Hepatocyte (in vitro differentiated cells): ENCODE data around the gene TIPARP. TPM values are rescaled to one million over a fixed set of nuclear protein-coding genes. Genes with fewer than 3 reads are reported as not detected.

Experiments used
- DNase-seq: peaks from one replicate; pipeline ENCODE4 v3.0.0-alpha.2; 2016; ENCODE audit warnings: low spot score
- H2AFZ ChIP-seq: fragments of 200-600 bp; sonication (generic); 2 replicates; pipeline ENCODE4 v1.6.0; 2016; ENCODE audit warnings: antibody characterized with exemption, mild to moderate bottlenecking
- H3K27ac ChIP-seq: fragments of 200-600 bp; sonication (generic); 2 replicates; pipeline ENCODE4 v1.5.1; 2016; ENCODE audit warnings: mild to moderate bottlenecking
- H3K27me3 ChIP-seq: fragments of 200-600 bp; sonication (generic); 2 replicates; pipeline ENCODE4 v1.6.1; 2016
- H3K36me3 ChIP-seq: fragments of 200-600 bp; sonication (generic); replicated peaks from 2 replicates; pipeline ENCODE4 v1.5.1; 2016; ENCODE audit warnings: low read depth; ENCODE audit not compliant: insufficient read depth
- H3K4me1 ChIP-seq: fragments of 200-600 bp; sonication (generic); 2 replicates; pipeline ENCODE4 v1.5.1; 2016; ENCODE audit warnings: mild to moderate bottlenecking, moderate library complexity; ENCODE audit not compliant: insufficient read depth
- H3K4me2 ChIP-seq: fragments of 200-600 bp; sonication (generic); 2 replicates; pipeline ENCODE4 v1.6.0; 2016
- H3K4me3 ChIP-seq: fragments of 200-600 bp; sonication (generic); 2 replicates; pipeline ENCODE4 v1.5.1; 2016; ENCODE audit warnings: mild to moderate bottlenecking
- H3K79me2 ChIP-seq: fragments of 200-600 bp; sonication (generic); 2 replicates; pipeline ENCODE4 v1.6.0; 2017; ENCODE audit warnings: mild to moderate bottlenecking
- H3K9me2 ChIP-seq: fragments of 200-600 bp; sonication (generic); replicated peaks from 2 replicates; pipeline ENCODE4 v1.6.0; 2017; ENCODE audit warnings: mild to moderate bottlenecking; ENCODE audit not compliant: insufficient read depth
- H3K9me3 ChIP-seq: fragments of 200-600 bp; sonication (generic); 2 replicates; pipeline ENCODE4 v1.5.1; 2016; ENCODE audit warnings: low read depth, mild to moderate bottlenecking
- H4K20me1 ChIP-seq: fragments of 200-600 bp; sonication (generic); 2 replicates; pipeline ENCODE4 v1.6.0; 2016; ENCODE audit warnings: mild to moderate bottlenecking; ENCODE audit not compliant: insufficient read depth, poor library complexity, severe bottlenecking
- EZH2 ChIP-seq: fragments of 200-600 bp; sonication (generic); IDR thresholded peaks from 2 replicates; pipeline ENCODE4 v1.6.1; 2016; ENCODE audit warnings: antibody characterized with exemption, mild to moderate bottlenecking, borderline replicate concordance
- EZH2phosphoT487 ChIP-seq: fragments of 200-600 bp; sonication (generic); IDR thresholded peaks from one replicate; pipeline ENCODE4 v1.6.1; 2018; ENCODE audit warnings: antibody characterized with exemption, mild to moderate bottlenecking, low read depth, moderate library complexity; ENCODE audit not compliant: unreplicated experiment, severe bottlenecking
- WGBS: methylation state at CpG from one replicate; pipeline ENCODE4 v1.1.6; 2016; ENCODE audit warnings: low lambda C conversion rate; ENCODE audit errors: missing lambda C conversion rate; 5-methylcytosine and 5-hydroxymethylcytosine counted together
- polyA plus RNA-seq: library from polyadenylated mRNA; unstranded; fragments of >200 nt; fragmentation: Nextera tagmentation; extraction: Ambion mirVana; gene quantifications from 2 replicates; pipeline ENCODE4 v1.2.1, GENCODE V29; 2016
- total RNA-seq: library from RNA; depleted of rRNA; stranded (reverse); fragments of >200 nt; gene quantifications from 2 replicates; pipeline ENCODE4 v1.2.3, GENCODE V29; 2014
- TF ChIP-seq, protein P1 (sequence below): fragments of 200-600 bp; sonication (generic); IDR thresholded peaks from 2 replicates; pipeline ENCODE4 v1.5.1; 2016; ENCODE audit warnings: antibody characterized with exemption, mild to moderate bottlenecking; ENCODE audit not compliant: poor library complexity

The TIPARP gene
- total and polyA plus RNA-seq, 2 experiments from 2014 or later: 19.9 to 112 TPM

DNA sequence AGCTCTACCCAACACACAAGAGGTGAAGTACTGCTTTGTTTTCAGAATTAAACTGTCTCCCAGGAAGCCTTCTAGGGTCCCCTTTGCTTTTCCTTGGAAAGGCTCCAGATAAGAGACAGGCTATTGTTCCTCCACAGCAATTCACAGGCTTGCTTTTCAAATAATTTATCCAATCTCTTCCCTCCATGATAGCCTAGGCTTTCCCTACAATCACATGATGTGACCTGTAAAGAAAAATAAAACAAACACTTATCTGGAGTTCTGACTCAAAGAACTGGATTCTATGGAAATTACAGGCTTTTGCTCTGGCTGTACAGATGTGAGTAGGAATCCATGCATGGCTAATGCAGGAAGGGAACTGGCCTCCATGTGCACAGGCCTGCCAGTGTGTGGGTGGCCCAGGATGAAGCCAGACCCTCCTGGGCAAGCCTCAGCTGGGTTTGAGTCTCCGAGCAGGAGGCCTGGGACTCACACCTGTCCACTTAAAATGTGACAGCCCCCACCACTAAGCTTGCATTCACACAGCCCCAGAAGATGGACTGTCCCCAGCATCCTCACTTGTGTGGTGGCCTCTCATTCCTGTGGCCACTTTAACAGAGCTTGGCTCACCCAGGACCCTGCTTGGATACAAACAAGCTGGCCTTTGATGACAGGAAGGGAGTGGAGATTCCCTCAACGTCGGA lies 75.9 kb downstream of the TIPARP start:
- 38% methylated on average over 3 of the region's 3 CpGs for WGBS
- H3K9me3 ChIP-seq: no peaks in the 10 kb centered on the region
- H3K4me3 ChIP-seq: no peak overlapping the region
- no peak for DNase-seq
- H3K4me1 ChIP-seq: peaks cover 20% of the 10 kb centered on the region
- no peaks in the 10 kb centered on the region for H3K79me2 ChIP-seq
- no peak for TF ChIP-seq EZH2phosphoT487
- no peak for TF ChIP-seq EZH2
- TF ChIP-seq, protein P1, sequence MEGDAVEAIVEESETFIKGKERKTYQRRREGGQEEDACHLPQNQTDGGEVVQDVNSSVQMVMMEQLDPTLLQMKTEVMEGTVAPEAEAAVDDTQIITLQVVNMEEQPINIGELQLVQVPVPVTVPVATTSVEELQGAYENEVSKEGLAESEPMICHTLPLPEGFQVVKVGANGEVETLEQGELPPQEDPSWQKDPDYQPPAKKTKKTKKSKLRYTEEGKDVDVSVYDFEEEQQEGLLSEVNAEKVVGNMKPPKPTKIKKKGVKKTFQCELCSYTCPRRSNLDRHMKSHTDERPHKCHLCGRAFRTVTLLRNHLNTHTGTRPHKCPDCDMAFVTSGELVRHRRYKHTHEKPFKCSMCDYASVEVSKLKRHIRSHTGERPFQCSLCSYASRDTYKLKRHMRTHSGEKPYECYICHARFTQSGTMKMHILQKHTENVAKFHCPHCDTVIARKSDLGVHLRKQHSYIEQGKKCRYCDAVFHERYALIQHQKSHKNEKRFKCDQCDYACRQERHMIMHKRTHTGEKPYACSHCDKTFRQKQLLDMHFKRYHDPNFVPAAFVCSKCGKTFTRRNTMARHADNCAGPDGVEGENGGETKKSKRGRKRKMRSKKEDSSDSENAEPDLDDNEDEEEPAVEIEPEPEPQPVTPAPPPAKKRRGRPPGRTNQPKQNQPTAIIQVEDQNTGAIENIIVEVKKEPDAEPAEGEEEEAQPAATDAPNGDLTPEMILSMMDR: no peak
- no peak overlapping the region for H2AFZ ChIP-seq
- peak overlapping the region; percentile 13 for H3K27ac ChIP-seq
- H3K36me3 ChIP-seq: no peaks in the 10 kb centered on the region
- H4K20me1 ChIP-seq: no peaks in the 10 kb centered on the region
- H3K4me2 ChIP-seq: no peak overlapping the region
- no peaks in the 10 kb centered on the region for H3K9me2 ChIP-seq
- no peaks in the 10 kb centered on the region for H3K27me3 ChIP-seq

DNA sequence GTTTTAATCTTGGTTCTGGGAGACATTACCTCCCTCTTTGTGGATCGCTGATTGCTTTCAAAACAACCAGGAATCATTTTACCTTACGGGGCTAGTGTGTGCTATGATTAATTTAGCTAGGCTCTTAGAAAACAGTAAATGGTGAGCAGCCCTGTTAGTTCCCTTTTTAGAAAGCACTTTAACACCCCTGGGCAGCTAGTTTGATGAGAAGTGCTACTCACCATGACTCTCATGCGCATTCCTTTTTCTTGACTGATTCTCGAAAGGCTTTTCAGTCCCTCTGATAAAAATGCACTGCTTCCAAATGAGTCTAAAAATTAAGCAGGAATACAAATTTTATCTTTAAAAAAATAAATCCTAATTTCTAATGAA lies 76.5 kb downstream of the TIPARP start:
- Histone ChIP-seq H3K27ac (peak overlapping the region; percentile 13), H3K36me3 (no peaks in the 10 kb centered on the region), H3K79me2 (no peaks in the 10 kb centered on the region), H3K4me3 (no peak overlapping the region), H3K9me3 (no peaks in the 10 kb centered on the region), H3K9me2 (no peaks in the 10 kb centered on the region), H2AFZ (peak overlapping the region; percentile 3), H4K20me1 (no peaks in the 10 kb centered on the region), H3K27me3 (no peaks in the 10 kb centered on the region), H3K4me2 (peak overlapping the region; percentile 60), H3K4me1 (peaks cover 20% of the 10 kb centered on the region)
- TF ChIP-seq EZH2phosphoT487 (no peak), EZH2 (no peak)
- TF ChIP-seq, protein P1: no peak
- no peak for DNase-seq
- 66% methylated on average over 4 of the region's 4 CpGs for WGBS

DNA sequence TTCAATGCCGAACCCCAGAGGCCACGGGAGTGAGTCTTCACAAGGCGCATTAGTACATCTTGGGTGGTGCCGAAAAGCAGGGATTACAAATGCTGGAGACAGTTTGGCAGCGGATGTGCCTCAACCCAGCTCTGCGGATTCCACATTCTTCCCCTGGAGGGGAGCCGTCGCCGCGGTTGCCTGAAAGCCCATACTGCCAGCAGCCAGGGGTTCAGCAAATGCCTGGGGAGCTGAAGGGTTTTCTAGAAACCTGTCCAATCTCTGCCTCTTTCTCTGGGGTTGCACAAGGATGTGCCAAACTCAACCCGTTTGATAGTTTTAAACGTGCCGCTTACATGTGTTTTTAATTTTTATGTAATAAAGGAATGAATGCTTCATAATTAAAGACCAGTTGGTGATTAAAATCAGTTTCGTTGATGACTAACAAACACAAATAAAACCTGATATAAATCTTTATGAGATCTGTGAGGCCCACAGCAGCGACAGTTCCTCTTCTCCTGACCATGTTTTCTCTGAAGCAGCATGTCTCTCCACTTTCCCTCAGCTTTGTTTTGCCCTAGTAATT lies 77.2 kb downstream of the TIPARP start:
- H2AFZ ChIP-seq: peak overlapping the region; percentile 3
- peak overlapping the region; percentile 13 for H3K27ac ChIP-seq
- peak; percentile 53 for DNase-seq

More for the DNA sequence above, 77.2 kb downstream of the TIPARP start:
- H3K36me3 ChIP-seq: no peaks in the 10 kb centered on the region
- peak overlapping the region; percentile 60 for H3K4me2 ChIP-seq
- 17% methylated on average over 15 of the region's 15 CpGs for WGBS
- H3K27me3 ChIP-seq: no peaks in the 10 kb centered on the region
- TF ChIP-seq EZH2phosphoT487: no peak
- TF ChIP-seq EZH2: no peak
- TF ChIP-seq, protein P1: no peak
- no peak overlapping the region for H3K4me3 ChIP-seq
- H3K4me1 ChIP-seq: peaks cover 20% of the 10 kb centered on the region
- no peaks in the 10 kb centered on the region for H3K79me2 ChIP-seq
- H3K9me2 ChIP-seq: no peaks in the 10 kb centered on the region
- H4K20me1 ChIP-seq: no peaks in the 10 kb centered on the region
- H3K9me3 ChIP-seq: no peaks in the 10 kb centered on the region

Other genes with a start within 250 kb of the TIPARP start
- 176 and 189 TPM in 2 replicates for gene SSR3, start 119.5 kb upstream of the TIPARP start, total RNA-seq
- gene SSR3, start 119.5 kb upstream of the TIPARP start, polyA plus RNA-seq: 221 and 271 TPM in 2 replicates
- 0.76 and 1.1 TPM in 2 replicates for gene LEKR1, start 151.8 kb downstream of the TIPARP start, total RNA-seq
- 2.1 and 3.4 TPM in 2 replicates for gene LEKR1, start 151.8 kb downstream of the TIPARP start, polyA plus RNA-seq